ENCODE data around the gene MRPL4. TPM values are rescaled to one million over a fixed set of nuclear protein-coding genes. Genes with fewer than 3 reads are reported as not detected.

The MRPL4 gene
- total and polyA plus RNA-seq, 10 of the 15 experiments (the other 5 are each of a cell fraction or from before 2014, with no cell fraction given): 0.79 to 221 (median 112) TPM

DNA sequence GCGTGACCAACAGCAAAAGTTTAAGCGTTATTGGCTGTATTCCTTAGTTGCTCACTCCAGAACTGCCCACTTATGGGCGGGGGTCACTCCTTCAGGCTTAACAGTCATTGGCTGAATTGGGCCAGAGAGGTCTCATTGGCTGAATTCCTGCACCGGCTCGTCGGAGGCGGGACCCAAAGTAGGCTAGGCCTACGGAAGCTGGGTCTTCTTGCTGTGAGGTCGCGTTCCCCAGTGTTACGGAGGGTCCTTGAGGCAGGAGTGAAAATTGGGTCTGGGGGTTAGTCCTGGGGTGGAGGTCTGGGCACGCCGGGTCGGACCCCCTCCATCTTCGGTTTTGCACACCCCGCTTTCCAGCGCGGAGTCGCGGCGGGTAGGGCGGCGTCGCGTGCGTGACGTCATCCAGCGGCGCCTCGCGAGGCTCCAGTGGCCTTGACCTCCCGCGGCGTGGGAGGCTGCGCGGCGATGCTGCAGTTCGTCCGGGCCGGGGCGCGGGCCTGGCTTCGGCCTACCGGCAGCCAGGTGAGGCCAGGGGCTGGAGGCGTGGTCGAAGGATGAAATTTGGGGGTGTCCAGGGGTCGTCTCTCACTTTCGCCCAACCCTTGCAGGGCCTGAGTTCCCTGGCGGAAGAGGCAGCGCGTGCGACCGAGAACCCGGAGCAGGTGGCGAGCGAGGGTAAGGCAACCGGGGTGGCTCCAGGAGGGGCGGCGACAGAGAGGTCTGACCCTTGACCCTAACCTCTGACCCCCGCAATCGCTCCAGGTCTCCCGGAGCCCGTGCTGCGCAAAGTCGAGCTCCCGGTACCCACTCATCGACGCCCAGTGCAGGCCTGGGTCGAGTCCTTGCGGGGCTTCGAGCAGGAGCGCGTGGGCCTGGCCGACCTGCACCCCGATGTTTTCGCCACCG, at the start of gene MRPL4 (continued):
- TF ChIP-seq, protein P1, sequence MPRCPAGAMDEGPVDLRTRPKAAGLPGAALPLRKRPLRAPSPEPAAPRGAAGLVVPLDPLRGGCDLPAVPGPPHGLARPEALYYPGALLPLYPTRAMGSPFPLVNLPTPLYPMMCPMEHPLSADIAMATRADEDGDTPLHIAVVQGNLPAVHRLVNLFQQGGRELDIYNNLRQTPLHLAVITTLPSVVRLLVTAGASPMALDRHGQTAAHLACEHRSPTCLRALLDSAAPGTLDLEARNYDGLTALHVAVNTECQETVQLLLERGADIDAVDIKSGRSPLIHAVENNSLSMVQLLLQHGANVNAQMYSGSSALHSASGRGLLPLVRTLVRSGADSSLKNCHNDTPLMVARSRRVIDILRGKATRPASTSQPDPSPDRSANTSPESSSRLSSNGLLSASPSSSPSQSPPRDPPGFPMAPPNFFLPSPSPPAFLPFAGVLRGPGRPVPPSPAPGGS (IDR thresholded peaks at IDR 0.05; ENCODE audit: borderline replicate concordance, insufficient read depth, low read depth, low read length, poor library complexity, severe bottlenecking): no peak
- TF ChIP-seq, protein P2, sequence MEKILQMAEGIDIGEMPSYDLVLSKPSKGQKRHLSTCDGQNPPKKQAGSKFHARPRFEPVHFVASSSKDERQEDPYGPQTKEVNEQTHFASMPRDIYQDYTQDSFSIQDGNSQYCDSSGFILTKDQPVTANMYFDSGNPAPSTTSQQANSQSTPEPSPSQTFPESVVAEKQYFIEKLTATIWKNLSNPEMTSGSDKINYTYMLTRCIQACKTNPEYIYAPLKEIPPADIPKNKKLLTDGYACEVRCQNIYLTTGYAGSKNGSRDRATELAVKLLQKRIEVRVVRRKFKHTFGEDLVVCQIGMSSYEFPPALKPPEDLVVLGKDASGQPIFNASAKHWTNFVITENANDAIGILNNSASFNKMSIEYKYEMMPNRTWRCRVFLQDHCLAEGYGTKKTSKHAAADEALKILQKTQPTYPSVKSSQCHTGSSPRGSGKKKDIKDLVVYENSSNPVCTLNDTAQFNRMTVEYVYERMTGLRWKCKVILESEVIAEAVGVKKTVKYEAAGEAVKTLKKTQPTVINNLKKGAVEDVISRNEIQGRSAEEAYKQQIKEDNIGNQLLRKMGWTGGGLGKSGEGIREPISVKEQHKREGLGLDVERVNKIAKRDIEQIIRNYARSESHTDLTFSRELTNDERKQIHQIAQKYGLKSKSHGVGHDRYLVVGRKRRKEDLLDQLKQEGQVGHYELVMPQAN (conservative IDR thresholded peaks at IDR 0.05): peak; percentile 97
- TF ChIP-seq SMAD5 (IDR thresholded peaks at IDR 0.05; ENCODE audit: low read depth): peak; percentile 67; the same call in 1 of the 2 replicates
- peak; percentile 96 for TF ChIP-seq MYC (IDR thresholded peaks at IDR 0.05; ENCODE audit: insufficient read depth, insufficient read length, insufficient replicate concordance, low read length, severe bottlenecking)
- TF ChIP-seq, protein P3, sequence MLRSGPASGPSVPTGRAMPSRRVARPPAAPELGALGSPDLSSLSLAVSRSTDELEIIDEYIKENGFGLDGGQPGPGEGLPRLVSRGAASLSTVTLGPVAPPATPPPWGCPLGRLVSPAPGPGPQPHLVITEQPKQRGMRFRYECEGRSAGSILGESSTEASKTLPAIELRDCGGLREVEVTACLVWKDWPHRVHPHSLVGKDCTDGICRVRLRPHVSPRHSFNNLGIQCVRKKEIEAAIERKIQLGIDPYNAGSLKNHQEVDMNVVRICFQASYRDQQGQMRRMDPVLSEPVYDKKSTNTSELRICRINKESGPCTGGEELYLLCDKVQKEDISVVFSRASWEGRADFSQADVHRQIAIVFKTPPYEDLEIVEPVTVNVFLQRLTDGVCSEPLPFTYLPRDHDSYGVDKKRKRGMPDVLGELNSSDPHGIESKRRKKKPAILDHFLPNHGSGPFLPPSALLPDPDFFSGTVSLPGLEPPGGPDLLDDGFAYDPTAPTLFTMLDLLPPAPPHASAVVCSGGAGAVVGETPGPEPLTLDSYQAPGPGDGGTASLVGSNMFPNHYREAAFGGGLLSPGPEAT (IDR thresholded peaks at IDR 0.05; ENCODE audit: low read depth): peak; percentile 94
- peak; percentile 100 for TF ChIP-seq NR2F1 (conservative IDR thresholded peaks at IDR 0.05)
- TF ChIP-seq CBX5 (IDR thresholded peaks at IDR 0.05; ENCODE audit: low read depth): no peak
- TF ChIP-seq BMI1 (IDR thresholded peaks at IDR 0.05; ENCODE audit: borderline replicate concordance): no peak
- TF ChIP-seq RAD21 (IDR thresholded peaks at IDR 0.05; ENCODE audit: insufficient read depth, low read depth, low read length): no peak
- no peak for TF ChIP-seq ZNF384 (IDR thresholded peaks at IDR 0.05; ENCODE audit: borderline replicate concordance, low read depth, low read length)
- TF ChIP-seq RCOR1 (conservative IDR thresholded peaks at IDR 0.05; ENCODE audit: low read depth, low read length): no peak
- TF ChIP-seq, protein P4, sequence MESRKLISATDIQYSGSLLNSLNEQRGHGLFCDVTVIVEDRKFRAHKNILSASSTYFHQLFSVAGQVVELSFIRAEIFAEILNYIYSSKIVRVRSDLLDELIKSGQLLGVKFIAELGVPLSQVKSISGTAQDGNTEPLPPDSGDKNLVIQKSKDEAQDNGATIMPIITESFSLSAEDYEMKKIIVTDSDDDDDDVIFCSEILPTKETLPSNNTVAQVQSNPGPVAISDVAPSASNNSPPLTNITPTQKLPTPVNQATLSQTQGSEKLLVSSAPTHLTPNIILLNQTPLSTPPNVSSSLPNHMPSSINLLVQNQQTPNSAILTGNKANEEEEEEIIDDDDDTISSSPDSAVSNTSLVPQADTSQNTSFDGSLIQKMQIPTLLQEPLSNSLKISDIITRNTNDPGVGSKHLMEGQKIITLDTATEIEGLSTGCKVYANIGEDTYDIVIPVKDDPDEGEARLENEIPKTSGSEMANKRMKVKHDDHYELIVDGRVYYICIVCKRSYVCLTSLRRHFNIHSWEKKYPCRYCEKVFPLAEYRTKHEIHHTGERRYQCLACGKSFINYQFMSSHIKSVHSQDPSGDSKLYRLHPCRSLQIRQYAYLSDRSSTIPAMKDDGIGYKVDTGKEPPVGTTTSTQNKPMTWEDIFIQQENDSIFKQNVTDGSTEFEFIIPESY (IDR thresholded peaks at IDR 0.05): no peak
- TF ChIP-seq HDAC2 (IDR thresholded peaks at IDR 0.05): no peak
- no peak for TF ChIP-seq ZNF217 (IDR thresholded peaks at IDR 0.05)
- TF ChIP-seq FOXK2 (IDR thresholded peaks at IDR 0.05): peak; percentile 36; the same call in 1 of the 2 replicates
- TF ChIP-seq, protein P5, sequence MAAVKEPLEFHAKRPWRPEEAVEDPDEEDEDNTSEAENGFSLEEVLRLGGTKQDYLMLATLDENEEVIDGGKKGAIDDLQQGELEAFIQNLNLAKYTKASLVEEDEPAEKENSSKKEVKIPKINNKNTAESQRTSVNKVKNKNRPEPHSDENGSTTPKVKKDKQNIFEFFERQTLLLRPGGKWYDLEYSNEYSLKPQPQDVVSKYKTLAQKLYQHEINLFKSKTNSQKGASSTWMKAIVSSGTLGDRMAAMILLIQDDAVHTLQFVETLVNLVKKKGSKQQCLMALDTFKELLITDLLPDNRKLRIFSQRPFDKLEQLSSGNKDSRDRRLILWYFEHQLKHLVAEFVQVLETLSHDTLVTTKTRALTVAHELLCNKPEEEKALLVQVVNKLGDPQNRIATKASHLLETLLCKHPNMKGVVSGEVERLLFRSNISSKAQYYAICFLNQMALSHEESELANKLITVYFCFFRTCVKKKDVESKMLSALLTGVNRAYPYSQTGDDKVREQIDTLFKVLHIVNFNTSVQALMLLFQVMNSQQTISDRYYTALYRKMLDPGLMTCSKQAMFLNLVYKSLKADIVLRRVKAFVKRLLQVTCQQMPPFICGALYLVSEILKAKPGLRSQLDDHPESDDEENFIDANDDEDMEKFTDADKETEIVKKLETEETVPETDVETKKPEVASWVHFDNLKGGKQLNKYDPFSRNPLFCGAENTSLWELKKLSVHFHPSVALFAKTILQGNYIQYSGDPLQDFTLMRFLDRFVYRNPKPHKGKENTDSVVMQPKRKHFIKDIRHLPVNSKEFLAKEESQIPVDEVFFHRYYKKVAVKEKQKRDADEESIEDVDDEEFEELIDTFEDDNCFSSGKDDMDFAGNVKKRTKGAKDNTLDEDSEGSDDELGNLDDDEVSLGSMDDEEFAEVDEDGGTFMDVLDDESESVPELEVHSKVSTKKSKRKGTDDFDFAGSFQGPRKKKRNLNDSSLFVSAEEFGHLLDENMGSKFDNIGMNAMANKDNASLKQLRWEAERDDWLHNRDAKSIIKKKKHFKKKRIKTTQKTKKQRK (IDR thresholded peaks at IDR 0.05; ENCODE audit: low read depth, low read length): no peak
- TF ChIP-seq NFYB (IDR thresholded peaks at IDR 0.05; ENCODE audit: insufficient read depth, low read depth, low read length): peak; percentile 99
- peak; percentile 80; the same call in 1 of the 2 replicates for TF ChIP-seq LARP7 (IDR thresholded peaks at IDR 0.05)

All from GM12878 (cell line).